Karpas-422 (cell line): ENCODE data around the gene ALOX12. TPM values are rescaled to one million over a fixed set of nuclear protein-coding genes. Genes with fewer than 3 reads are reported as not detected.
"Not testable (repeated sequence)": the region's sequence is repeated elsewhere in the genome, so short reads cannot be mapped to it uniquely, and the experiment has no call there.

Experiments
- DNase-seq: peaks from one replicate; pipeline ENCODE4 v3.0.0-alpha.2; 2015
- H2AFZ ChIP-seq: fragments of 200-600 bp; sonication (generic); 2 replicates; pipeline ENCODE4 v1.6.1; 2014; ENCODE audit warnings: antibody characterized with exemption, low read length, mixed read lengths
- H3K27ac ChIP-seq: fragments of 200-600 bp; sonication (generic); 2 replicates; pipeline ENCODE4 v1.5.1; 2014; ENCODE audit warnings: mild to moderate bottlenecking, low read length, moderate library complexity
- H3K27me3 ChIP-seq: fragments of 200-600 bp; sonication (generic); 2 replicates; pipeline ENCODE4 v1.6.1; 2014; ENCODE audit warnings: low read length, mixed read lengths
- H3K36me3 ChIP-seq: fragments of 200-600 bp; sonication (generic); 2 replicates; pipeline ENCODE4 v1.6.1; 2014; ENCODE audit warnings: low read length, mixed read lengths; ENCODE audit not compliant: insufficient read depth
- H3K4me1 ChIP-seq: fragments of 200-600 bp; sonication (generic); 2 replicates; pipeline ENCODE4 v1.6.1; 2014; ENCODE audit warnings: mild to moderate bottlenecking, low read length, mixed read lengths
- H3K4me2 ChIP-seq: fragments of 200-600 bp; sonication (generic); 2 replicates; pipeline ENCODE4 v1.6.1; 2014; ENCODE audit warnings: low read length, low read depth, mild to moderate bottlenecking; ENCODE audit not compliant: poor library complexity, severe bottlenecking
- H3K4me3 ChIP-seq: fragments of 200-600 bp; sonication (generic); 2 replicates; pipeline ENCODE4 v1.5.1; 2014; ENCODE audit warnings: mild to moderate bottlenecking, antibody characterized with exemption, low read length, mixed read lengths
- H3K79me2 ChIP-seq: fragments of 200-600 bp; sonication (generic); 2 replicates; pipeline ENCODE4 v1.6.1; 2014; ENCODE audit warnings: mild to moderate bottlenecking, low read length, mixed read lengths
- H3K9ac ChIP-seq: fragments of 200-600 bp; sonication (generic); 2 replicates; pipeline ENCODE4 v1.6.0; 2014; ENCODE audit warnings: low read length
- H3K9me2 ChIP-seq: fragments of 200-600 bp; sonication (generic), shearing (Covaris generic); replicated peaks from 2 replicates; pipeline ENCODE4 v1.6.0; 2014; ENCODE audit warnings: mild to moderate bottlenecking, low read length, moderate library complexity; ENCODE audit not compliant: insufficient read depth
- H3K9me3 ChIP-seq: fragments of 300-700, 200-600 bp; sonication (generic); 2 replicates; pipeline ENCODE4 v1.6.1; 2014; ENCODE audit warnings: low read length, mixed read lengths
- H4K20me1 ChIP-seq: fragments of 200-600 bp; sonication (generic); 2 replicates; pipeline ENCODE4 v1.6.1; 2014; ENCODE audit warnings: mild to moderate bottlenecking, antibody characterized with exemption, low read length, low read depth; ENCODE audit not compliant: insufficient read depth
- total RNA-seq: library from RNA; depleted of rRNA; stranded (reverse); fragments of >200 nt; shearing (Covaris generic); gene quantifications from 2 replicates; pipeline ENCODE4 v1.2.3, GENCODE V29; 2014; ENCODE audit warnings: low replicate concordance; rRNA removed

Gene ALOX12
- not detected in 2 replicates for total RNA-seq

GRCh38 chr17:6995500-6996255, at the start of gene ALOX12:
ALOX12 (plus strand) TSS chr17:6996049; CDS start chr17:6996118, 69 bp downstream.
- Histone ChIP-seq H3K27me3 (no peaks in the 10 kb centered on the region), H3K27ac (no peak within 1 kb of the TSS), H3K36me3 (no peaks in the 10 kb centered on the region), H3K9me3 (no peaks in the 10 kb centered on the region), H3K9me2 (no peaks in the 10 kb centered on the region), H4K20me1 (no peaks in the 10 kb centered on the region), H3K4me3 (no peak within 1 kb of the TSS), H3K4me1 (no peaks in the 10 kb centered on the region), H2AFZ (no peak within 1 kb of the TSS), H3K79me2 (no peaks in the 10 kb centered on the region), H3K9ac (no peak within 1 kb of the TSS), H3K4me2 (no peak within 1 kb of the TSS)
- DNase-seq: no peak

- H3K9me2 ChIP-seq: no peaks in the 10 kb centered on the region
- no peaks in the 10 kb centered on the region for H3K36me3 ChIP-seq
- H3K9me3 ChIP-seq: no peaks in the 10 kb centered on the region
- H3K4me1 ChIP-seq: no peaks in the 10 kb centered on the region
- H3K4me2 ChIP-seq: no peak overlapping the region
- H4K20me1 ChIP-seq: no peaks in the 10 kb centered on the region
- H2AFZ ChIP-seq: no peak overlapping the region
- no peak for DNase-seq
- H3K27ac ChIP-seq: no peak overlapping the region
- H3K27me3 ChIP-seq: no peaks in the 10 kb centered on the region
- H3K79me2 ChIP-seq: no peaks in the 10 kb centered on the region
- H3K9ac ChIP-seq: no peak overlapping the region
- no peak overlapping the region for H3K4me3 ChIP-seq
These were observed 48.1 kb upstream of the ALOX12 start for GRCh38 chr17:6947745-6948144.

GRCh38 chr17:6948562-6948961, 47.3 kb upstream of the ALOX12 start:
- no peaks in the 10 kb centered on the region for H3K36me3 ChIP-seq
- no peaks in the 10 kb centered on the region for H3K9me3 ChIP-seq
- no peaks in the 10 kb centered on the region for H4K20me1 ChIP-seq
- no peak overlapping the region for H3K9ac ChIP-seq
- no peak overlapping the region for H3K4me2 ChIP-seq
- H2AFZ ChIP-seq: no peak overlapping the region
- H3K9me2 ChIP-seq: no peaks in the 10 kb centered on the region
- no peak overlapping the region for H3K4me3 ChIP-seq
- no peak overlapping the region for H3K27ac ChIP-seq
- no peaks in the 10 kb centered on the region for H3K27me3 ChIP-seq
- H3K79me2 ChIP-seq: no peaks in the 10 kb centered on the region
- DNase-seq: no peak
- no peaks in the 10 kb centered on the region for H3K4me1 ChIP-seq

- no peaks in the 10 kb centered on the region for H3K9me2 ChIP-seq
- H4K20me1 ChIP-seq: no peaks in the 10 kb centered on the region
- H3K4me3 ChIP-seq: no peak overlapping the region
- H3K79me2 ChIP-seq: no peaks in the 10 kb centered on the region
- H3K4me1 ChIP-seq: no peaks in the 10 kb centered on the region
- H3K4me2 ChIP-seq: no peak overlapping the region
- H3K27me3 ChIP-seq: no peaks in the 10 kb centered on the region
- no peak for DNase-seq
- no peak overlapping the region for H3K27ac ChIP-seq
- no peaks in the 10 kb centered on the region for H3K36me3 ChIP-seq
- H3K9ac ChIP-seq: no peak overlapping the region
- H3K9me3 ChIP-seq: no peaks in the 10 kb centered on the region
- H2AFZ ChIP-seq: no peak overlapping the region
These were observed 46.9 kb upstream of the ALOX12 start for GRCh38 chr17:6948976-6949375.

GRCh38 chr17:6950938-6951337, 44.9 kb upstream of the ALOX12 start:
- not testable (repeated sequence) for H3K79me2 ChIP-seq, H4K20me1 ChIP-seq, H3K36me3 ChIP-seq, DNase-seq, H3K27me3 ChIP-seq, H3K9me3 ChIP-seq, H3K4me1 ChIP-seq, H3K9ac ChIP-seq, H3K27ac ChIP-seq, H3K4me2 ChIP-seq, H3K9me2 ChIP-seq, H2AFZ ChIP-seq, H3K4me3 ChIP-seq

GRCh38 chr17:6953689-6954088, 42.2 kb upstream of the ALOX12 start:
- H4K20me1 ChIP-seq: no peaks in the 10 kb centered on the region
- no peak for DNase-seq

GRCh38 chr17:6959700-6960099, 36.1 kb upstream of the ALOX12 start:
- Histone ChIP-seq H3K27ac (no peak overlapping the region), H4K20me1 (no peaks in the 10 kb centered on the region), H3K9ac (no peak overlapping the region), H3K79me2 (no peaks in the 10 kb centered on the region), H3K9me2 (no peaks in the 10 kb centered on the region), H3K9me3 (no peaks in the 10 kb centered on the region), H3K36me3 (no peaks in the 10 kb centered on the region), H3K4me1 (no peaks in the 10 kb centered on the region), H3K4me3 (no peak overlapping the region), H3K27me3 (no peaks in the 10 kb centered on the region), H2AFZ (no peak overlapping the region), H3K4me2 (no peak overlapping the region)
- DNase-seq: no peak

More at GRCh38 chr17:6953689-6954088, 42.2 kb upstream of the ALOX12 start:
- no peak overlapping the region for H3K9ac ChIP-seq
- no peaks in the 10 kb centered on the region for H3K79me2 ChIP-seq
- H2AFZ ChIP-seq: no peak overlapping the region
- H3K4me3 ChIP-seq: no peak overlapping the region
- no peak overlapping the region for H3K27ac ChIP-seq
- no peaks in the 10 kb centered on the region for H3K9me3 ChIP-seq
- no peaks in the 10 kb centered on the region for H3K36me3 ChIP-seq
- no peak overlapping the region for H3K4me2 ChIP-seq
- H3K27me3 ChIP-seq: no peaks in the 10 kb centered on the region
- H3K4me1 ChIP-seq: no peaks in the 10 kb centered on the region
- H3K9me2 ChIP-seq: no peaks in the 10 kb centered on the region

- no peak for DNase-seq
- no peak overlapping the region for H2AFZ ChIP-seq
- no peak overlapping the region for H3K9ac ChIP-seq
- H3K27me3 ChIP-seq: no peaks in the 10 kb centered on the region
- no peak overlapping the region for H3K27ac ChIP-seq
- no peaks in the 10 kb centered on the region for H3K4me1 ChIP-seq
- no peak overlapping the region for H3K4me2 ChIP-seq
- H4K20me1 ChIP-seq: no peaks in the 10 kb centered on the region
- H3K79me2 ChIP-seq: no peaks in the 10 kb centered on the region
- H3K9me3 ChIP-seq: no peaks in the 10 kb centered on the region
- no peaks in the 10 kb centered on the region for H3K36me3 ChIP-seq
- no peak overlapping the region for H3K4me3 ChIP-seq
- no peaks in the 10 kb centered on the region for H3K9me2 ChIP-seq
These were observed 26.5 kb upstream of the ALOX12 start for GRCh38 chr17:6969323-6969726.
